PC-9 (cell line): ENCODE results near the gene TMEM271. TPM values are rescaled to one million over a fixed set of nuclear protein-coding genes. Genes with fewer than 3 reads are reported as not detected.

Source experiments
- BruUV-seq: library from RNA; stranded (reverse); fragments of 400-500 nt; replicated peaks from 2 replicates; lab custom pipeline; 2021; lab: Mats Ljungman, UMichigan
- CTCF ChIA-PET: fragments of 300-600 bp; sonication (Branson Sonifier 250); formaldehyde crosslinking; loops from one replicate; lab custom pipeline; 2022; ENCODE audit warnings: antibody characterized with exemption; lab: Charles Lee
- POLR2A ChIA-PET: fragments of 300-600 bp; sonication (Branson Sonifier 250); formaldehyde crosslinking; loops from one replicate; lab custom pipeline; 2022; ENCODE audit warnings: antibody characterized with exemption; ENCODE audit not compliant: unreplicated experiment; lab: Charles Lee
- DNase-seq, 2 experiments: peaks; one replicate each; pipeline versions ENCODE4 v3.0.0 to v3.0.0-alpha.2; 2015 to 2022; ENCODE audit warnings: mixed read lengths in 1 of 2
- H2AFZ ChIP-seq: fragments of 200-600 bp; sonication (generic); 2 replicates; pipeline ENCODE4 v1.8.1; 2017; ENCODE audit warnings: antibody characterized with exemption
- H3F3A ChIP-seq: fragments of 200-600 bp; sonication (generic); 2 replicates; pipeline ENCODE4 v1.8.1; 2017; ENCODE audit warnings: antibody characterized with exemption, mild to moderate bottlenecking, low read depth; ENCODE audit not compliant: insufficient read depth
- H3K27ac ChIP-seq: fragments of 200-600 bp; sonication (generic); 2 replicates; pipeline ENCODE4 v1.6.1; 2016; ENCODE audit warnings: mixed run types
- H3K27me3 ChIP-seq: fragments of 200-600 bp; sonication (generic); 2 replicates; pipeline ENCODE4 v1.6.1; 2016; ENCODE audit warnings: low read depth, mixed run types; ENCODE audit not compliant: insufficient read depth
- H3K36me3 ChIP-seq: fragments of 200-600 bp; sonication (generic); 2 replicates; pipeline ENCODE4 v1.6.1; 2016; ENCODE audit warnings: low read depth, mixed run types
- H3K4me1 ChIP-seq: fragments of 200-600 bp; sonication (generic); replicated peaks from 2 replicates; pipeline ENCODE4 v1.6.1; 2016; ENCODE audit warnings: mixed run types; ENCODE audit not compliant: insufficient read depth
- H3K4me2 ChIP-seq: fragments of 200-600 bp; sonication (generic); 2 replicates; pipeline ENCODE4 v1.6.1; 2017; ENCODE audit warnings: mixed run types
- H3K4me3 ChIP-seq: fragments of 200-600 bp; sonication (generic); 2 replicates; pipeline ENCODE4 v1.6.1; 2016; ENCODE audit warnings: mixed run types
- H3K79me2 ChIP-seq: fragments of 200-600 bp; sonication (generic); 2 replicates; pipeline ENCODE4 v1.6.1; 2017; ENCODE audit warnings: low read depth, mixed run types
- H3K9me2 ChIP-seq: fragments of 200-600 bp; sonication (generic); 2 replicates; pipeline ENCODE4 v1.8.1; 2017; ENCODE audit warnings: mild to moderate bottlenecking; ENCODE audit not compliant: insufficient read depth
- H3K9me3 ChIP-seq: fragments of 200-600 bp; sonication (generic); 2 replicates; pipeline ENCODE4 v1.8.1; 2016; ENCODE audit warnings: low read depth; ENCODE audit not compliant: insufficient read depth
- H4K20me1 ChIP-seq: fragments of 200-600 bp; sonication (generic); 2 replicates; pipeline ENCODE4 v1.8.1; 2017; ENCODE audit not compliant: insufficient read depth
- EZH2 ChIP-seq: fragments of 200-600 bp; sonication (generic); IDR thresholded peaks from 2 replicates; pipeline ENCODE4 v1.8.0; 2017; ENCODE audit warnings: antibody characterized with exemption, low read depth
- intact Hi-C: fragments of 100-400 bp; cut with micrococcal nuclease; formaldehyde crosslinking; loops from one replicate; pipeline ENCODE4 v1.10.0; 2022; ENCODE audit not compliant: unreplicated experiment
- total RNA-seq: library from RNA; stranded (reverse); gene quantifications from 2 replicates; pipeline ENCODE4 v1.2.3, GENCODE V29; 2021
- TF ChIP-seq, protein P1 (sequence below): fragments of 200-600 bp; sonication (generic); conservative IDR thresholded peaks from 2 replicates; pipeline ENCODE4 v1.6.1; 2017; ENCODE audit warnings: mixed run types, antibody characterized with exemption, mild to moderate bottlenecking, moderate library complexity

Gene TMEM271
- total RNA-seq, 1 experiment from 2014 or later, result not detected

DNA sequence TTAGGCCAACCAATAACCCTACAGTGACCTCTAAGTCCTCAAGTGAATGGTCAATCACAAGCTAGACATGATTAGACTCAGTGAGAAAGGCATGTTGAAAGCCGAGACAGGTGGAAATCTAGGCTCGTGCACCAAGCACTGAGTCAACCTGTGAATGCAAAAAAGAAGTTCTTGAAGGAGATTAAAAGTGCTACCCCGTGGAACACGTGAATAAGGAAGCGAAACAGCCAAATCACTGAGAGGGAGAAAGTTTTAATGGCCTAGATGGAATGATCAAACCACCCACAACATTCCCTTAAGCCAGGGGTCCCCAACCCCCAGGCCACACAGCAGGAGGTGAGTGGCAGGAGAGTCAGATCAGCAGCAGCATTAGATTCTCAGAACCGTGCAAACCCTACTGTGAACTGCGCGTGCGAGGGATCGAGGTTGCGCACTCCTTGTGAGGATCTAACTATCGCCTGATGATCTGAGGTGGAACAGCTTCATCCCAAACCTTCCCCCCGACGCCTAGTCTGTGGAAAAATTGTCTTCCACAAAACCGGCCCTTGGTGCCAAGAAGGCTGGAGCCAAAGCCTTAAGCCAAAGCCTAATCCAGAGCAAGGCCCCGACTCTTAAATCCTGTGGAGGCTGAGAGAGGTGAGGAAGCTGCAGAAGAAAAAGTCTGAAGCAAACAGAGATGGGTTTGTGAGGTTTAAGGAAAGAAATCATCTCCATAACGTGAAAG, 29.8 kb upstream of the TMEM271 start:
- H3F3A ChIP-seq, result peaks cover 17% of the 10 kb centered on the region
- peaks cover 14% of the 10 kb centered on the region for H3K4me1 ChIP-seq
- ChIA-PET POLR2A (interaction anchor here (0.6 kb wide), 1 partner anchor 9 kb away, joined by 3 read pairs; no protein-coding TSS in a partner anchor), CTCF (no interaction called here)
- DNase-seq, result no peak
- no peaks in the 10 kb centered on the region for H3K9me2 ChIP-seq
- no peak overlapping the region for H3K4me3 ChIP-seq
- H2AFZ ChIP-seq, result no peak overlapping the region
- peaks cover 5% of the 10 kb centered on the region; the same call in 1 of the 2 replicates for H4K20me1 ChIP-seq
- H3K9me3 ChIP-seq, result no peaks in the 10 kb centered on the region
- intact Hi-C loops, result loop anchor here (10.0 kb wide), 1 partner anchor 139 kb away; no protein-coding TSS in a partner anchor
- H3K27me3 ChIP-seq, result peaks cover 62% of the 10 kb centered on the region
- no peak overlapping the region for H3K4me2 ChIP-seq
- TF ChIP-seq, protein P1, sequence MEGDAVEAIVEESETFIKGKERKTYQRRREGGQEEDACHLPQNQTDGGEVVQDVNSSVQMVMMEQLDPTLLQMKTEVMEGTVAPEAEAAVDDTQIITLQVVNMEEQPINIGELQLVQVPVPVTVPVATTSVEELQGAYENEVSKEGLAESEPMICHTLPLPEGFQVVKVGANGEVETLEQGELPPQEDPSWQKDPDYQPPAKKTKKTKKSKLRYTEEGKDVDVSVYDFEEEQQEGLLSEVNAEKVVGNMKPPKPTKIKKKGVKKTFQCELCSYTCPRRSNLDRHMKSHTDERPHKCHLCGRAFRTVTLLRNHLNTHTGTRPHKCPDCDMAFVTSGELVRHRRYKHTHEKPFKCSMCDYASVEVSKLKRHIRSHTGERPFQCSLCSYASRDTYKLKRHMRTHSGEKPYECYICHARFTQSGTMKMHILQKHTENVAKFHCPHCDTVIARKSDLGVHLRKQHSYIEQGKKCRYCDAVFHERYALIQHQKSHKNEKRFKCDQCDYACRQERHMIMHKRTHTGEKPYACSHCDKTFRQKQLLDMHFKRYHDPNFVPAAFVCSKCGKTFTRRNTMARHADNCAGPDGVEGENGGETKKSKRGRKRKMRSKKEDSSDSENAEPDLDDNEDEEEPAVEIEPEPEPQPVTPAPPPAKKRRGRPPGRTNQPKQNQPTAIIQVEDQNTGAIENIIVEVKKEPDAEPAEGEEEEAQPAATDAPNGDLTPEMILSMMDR, result no peak
- TF ChIP-seq EZH2, result no peak
- H3K36me3 ChIP-seq, result no peaks in the 10 kb centered on the region
- no peak overlapping the region for H3K27ac ChIP-seq
- BruUV-seq, result no TSS peak
- no peaks in the 10 kb centered on the region for H3K79me2 ChIP-seq

DNA sequence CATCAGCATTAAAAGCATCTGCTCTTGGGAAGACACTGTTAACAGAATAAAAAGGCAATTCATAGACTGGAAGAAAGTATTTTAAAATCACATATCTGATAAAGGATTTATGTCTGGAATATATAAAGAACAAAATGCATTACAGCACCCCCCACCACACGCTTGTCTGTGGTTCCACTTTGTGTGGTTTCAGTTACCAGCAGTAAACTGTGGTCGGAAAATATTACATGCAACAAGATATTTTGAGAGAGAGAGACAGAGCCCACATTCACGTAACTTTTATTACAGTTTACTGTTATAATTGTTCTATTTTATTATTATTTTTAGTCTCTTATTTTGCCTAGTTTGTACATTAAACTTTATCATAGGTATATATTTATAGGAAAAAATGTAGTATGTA, 28.0 kb upstream of the TMEM271 start:
- no TSS peak for BruUV-seq
- DNase-seq, result no peak
- Histone ChIP-seq H3K4me2 (no peak overlapping the region), H3K9me3 (no peaks in the 10 kb centered on the region), H3F3A (peaks cover 2% of the 10 kb centered on the region; the same call in 1 of the 2 replicates), H3K4me3 (no peak overlapping the region), H4K20me1 (no peaks in the 10 kb centered on the region), H3K36me3 (no peaks in the 10 kb centered on the region), H3K9me2 (no peaks in the 10 kb centered on the region), H3K27me3 (peaks cover 79% of the 10 kb centered on the region), H2AFZ (no peak overlapping the region), H3K27ac (no peak overlapping the region), H3K4me1 (no peaks in the 10 kb centered on the region), H3K79me2 (no peaks in the 10 kb centered on the region)
- ChIA-PET CTCF (interaction anchor here (1.8 kb wide), 1 partner anchor 70 kb away, joined by 12 read pairs; the partner anchor contains the start of genes ATP5ME and MYL5), POLR2A (no interaction called here)
- TF ChIP-seq, protein P1, result no peak
- TF ChIP-seq EZH2, result no peak
- intact Hi-C loops, result loop anchor here (10.0 kb wide), 1 partner anchor 141 kb away; no protein-coding TSS in a partner anchor

DNA sequence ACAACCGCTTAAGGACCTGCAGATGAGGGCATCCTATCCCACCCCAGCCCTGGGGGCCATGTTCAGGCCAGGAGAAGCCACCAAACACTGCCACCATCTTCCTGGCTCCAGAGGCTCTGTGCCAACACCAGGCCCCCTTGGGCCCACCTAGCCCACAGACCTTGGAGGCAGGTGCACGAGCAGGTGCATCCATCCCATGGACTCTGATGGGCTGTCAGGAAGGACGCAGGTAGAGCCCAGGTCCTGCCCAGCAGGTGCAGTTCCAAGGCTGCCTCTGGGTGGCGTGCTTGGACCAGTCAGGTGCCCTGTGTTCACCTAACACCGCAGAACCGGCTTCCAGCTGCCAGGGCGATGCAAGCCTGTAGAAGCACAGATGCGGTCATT, 26.5 kb upstream of the TMEM271 start:
- no TSS peak for BruUV-seq

More for the DNA sequence above, 26.5 kb upstream of the TMEM271 start:
- no peaks in the 10 kb centered on the region for H3K9me3 ChIP-seq
- intact Hi-C loops, result loop anchor here (1.0 to 10.0 kb wide), 2 partner anchors 72 to 142 kb away; partner anchors contain the start of genes ATP5ME and MYL5
- no peaks in the 10 kb centered on the region for H3K36me3 ChIP-seq
- H3K4me2 ChIP-seq, result no peak overlapping the region
- H3K4me3 ChIP-seq, result no peak overlapping the region
- DNase-seq, result peak; percentile 74 to 87
- no peaks in the 10 kb centered on the region for H3F3A ChIP-seq
- no peak overlapping the region for H2AFZ ChIP-seq
- no peak overlapping the region for H3K27ac ChIP-seq
- ChIA-PET POLR2A (no interaction called here), CTCF (interaction anchor here (0.5 to 1.8 kb wide), 2 partner anchors 71 to 553 kb away, joined by 3 to 12 read pairs; partner anchors contain the start of genes ATP5ME and MYL5)
- H3K27me3 ChIP-seq, result peaks cover 89% of the 10 kb centered on the region
- no peaks in the 10 kb centered on the region for H4K20me1 ChIP-seq
- H3K9me2 ChIP-seq, result no peaks in the 10 kb centered on the region
- TF ChIP-seq EZH2, result no peak
- TF ChIP-seq, protein P1, result peak; percentile 92
- H3K79me2 ChIP-seq, result no peaks in the 10 kb centered on the region
- H3K4me1 ChIP-seq, result no peaks in the 10 kb centered on the region
